Right lobe of liver (tissue), 6 donors: Measurements from ENCODE around the gene RTN4. TPM values are rescaled to one million over a fixed set of nuclear protein-coding genes. Genes with fewer than 3 reads are reported as not detected.

Experiments used
- ATAC-seq, 4 donors: fragments of 200-7000 bp; cut with Tn5 transposase; one replicate each; pipeline ENCODE4 v1.9.1; 2020; ENCODE audit warnings: mild to moderate bottlenecking in 4 of 4, moderate library complexity in 4 of 4
- DNase-seq, 3 donors: peaks; one replicate each; pipeline ENCODE4 v3.0.0-alpha.2; 2020
- H3K27ac ChIP-seq, 3 donors: fragments of 200-600 bp; one replicate each; pipeline ENCODE4 v1.8.0; 2022
- H3K27me3 ChIP-seq, 2 donors: fragments of 200-600 bp; one replicate each; pipeline ENCODE4 v1.8.0; 2022
- H3K36me3 ChIP-seq, 4 donors: fragments of 200-600 bp; sonication (generic) in 1 of 4; one replicate each; pipeline versions ENCODE4 v1.5.1 to v1.8.0; 2017 to 2022; ENCODE audit warnings: control low read depth in 1 of 4
- H3K4me1 ChIP-seq, 4 donors: fragments of 200-600 bp; sonication (generic) in 1 of 4; one replicate each; pipeline versions ENCODE4 v1.5.1 to v1.8.0; 2017 to 2022; ENCODE audit warnings: control low read depth in 1 of 4
- H3K4me3 ChIP-seq, 3 donors: fragments of 200-600 bp; one replicate each; pipeline ENCODE4 v1.8.0; 2022
- H3K9me3 ChIP-seq, 4 donors: fragments of 200-600 bp; sonication (generic) in 1 of 4; one replicate each; pipeline versions ENCODE4 v1.5.1 to v1.8.0; 2017 to 2022; ENCODE audit warnings: control low read depth in 1 of 4
- CTCF ChIP-seq, 4 donors: fragments of 200-600 bp in 3 of 4; fragments of 450-650 bp in 1 of 4; IDR thresholded peaks; one replicate each; pipeline versions ENCODE4 v1.5.1 to v1.8.0; 2016 to 2022; ENCODE audit warnings: antibody characterized with exemption in 4 of 4, mild to moderate bottlenecking in 2 of 4
- POLR2A ChIP-seq: fragments of 450-650 bp; IDR thresholded peaks from one replicate; pipeline ENCODE4 v1.6.1; 2017; ENCODE audit warnings: antibody characterized with exemption, mild to moderate bottlenecking
- WGBS: methylation state at CpG from one replicate; pipeline ENCODE4 v1.1.6; 2018; ENCODE audit warnings: low coverage, low lambda C conversion rate; ENCODE audit not compliant: insufficient coverage; ENCODE audit errors: missing lambda C conversion rate; 5-methylcytosine and 5-hydroxymethylcytosine counted together
- intact Hi-C, 2 donors: fragments of 100-400 bp; cut with DNase I; formaldehyde crosslinking; loops; one replicate each; pipeline versions ENCODE4 v1.11.2 to v1.14.1; 2022
- total RNA-seq, 6 experiments: library from RNA; depleted of rRNA in 2 of 6; stranded (reverse); fragments of >200 nt in 2 of 6; fragmentation: NEBNext Ultra II Directional in 3 of 6; extraction: Animal tissue kit (Norgen Biotek cat#: 25700) in 3 of 6; gene quantifications; one replicate each; pipeline versions ENCODE4 v1.1.0 to v1.2.4, GENCODE V29; 2016 to 2023
- donor health status: DM: no; HTN: yes; CAD: no.
- donor health status: DM: no; HTN: no; CAD: no.
- donor health status: DM: no; HTN: no; CAD: no.
- donor health status: DM: no; HTN: yes; CAD: no.
- donor health status: DM: no; HTN: yes; CAD: no.

Gene RTN4
- total RNA-seq, 6 experiments from 2014 or later: 126 to 195 (median 177) TPM

GRCh38 chr2:55085113-55086040 lies 35.1 kb upstream of the RTN4 start:
- DNase-seq (no peak), ATAC-seq (no peak)
- Histone ChIP-seq H3K9me3 (no peaks in the 10 kb centered on the region), H3K36me3 (no peaks in the 10 kb centered on the region), H3K4me3 (no peak overlapping the region), H3K4me1 (no peaks in the 10 kb centered on the region), H3K27ac (no peak overlapping the region), H3K27me3 (no peaks in the 10 kb centered on the region)
- intact Hi-C loops: no loop called here
- TF ChIP-seq CTCF (IDR thresholded peaks at IDR 0.05) (no peak), POLR2A (no peak)
- WGBS: 78% methylated on average over 5 of the region's 5 CpGs

- 86% methylated on average over 2 of the region's 3 CpGs for WGBS
- intact Hi-C loops: no loop called here
- no peak for ATAC-seq
- no peak overlapping the region for H3K27ac ChIP-seq
- TF ChIP-seq CTCF (IDR thresholded peaks at IDR 0.05) (no peak), POLR2A (no peak)
- no peaks in the 10 kb centered on the region for H3K9me3 ChIP-seq
- no peak overlapping the region for H3K4me3 ChIP-seq
- no peak for DNase-seq
- H3K36me3 ChIP-seq: no peaks in the 10 kb centered on the region
- no peaks in the 10 kb centered on the region for H3K27me3 ChIP-seq
- no peaks in the 10 kb centered on the region for H3K4me1 ChIP-seq
Observed at GRCh38 chr2:55084641-55085040, 34.4 kb upstream of the RTN4 start.

DNA sequence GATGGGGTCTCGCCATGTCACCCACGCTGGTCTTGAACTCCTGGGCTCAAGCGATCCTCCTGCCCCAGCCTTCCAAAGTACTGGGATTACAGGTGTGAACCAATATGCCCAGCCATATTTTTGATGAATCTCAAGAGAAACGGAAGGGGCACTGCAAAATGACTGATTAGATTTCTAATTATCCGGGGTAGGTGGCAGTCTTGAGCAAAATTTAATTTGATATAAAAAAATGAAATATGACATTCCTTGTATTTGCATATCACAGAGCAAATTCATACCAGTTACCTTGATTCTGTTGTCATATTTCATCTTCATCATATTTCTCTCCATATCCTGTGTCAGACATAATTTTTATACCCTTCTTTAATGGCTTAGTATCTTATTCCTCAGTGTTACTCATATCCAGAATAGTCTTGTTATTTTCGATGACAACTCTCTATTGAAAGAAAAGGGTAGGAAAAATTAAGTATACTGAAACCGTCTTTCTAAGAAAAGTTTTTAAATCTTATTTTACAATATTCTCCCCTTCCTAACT lies 30.0 kb upstream of the RTN4 start:
- no peak for DNase-seq
- ATAC-seq: no peak
- Histone ChIP-seq H3K9me3 (no peaks in the 10 kb centered on the region), H3K4me3 (no peak overlapping the region), H3K4me1 (no peaks in the 10 kb centered on the region), H3K27ac (no peak overlapping the region), H3K36me3 (no peaks in the 10 kb centered on the region), H3K27me3 (no peaks in the 10 kb centered on the region)
- no peak for TF ChIP-seq CTCF (IDR thresholded peaks at IDR 0.05)
- TF ChIP-seq POLR2A: no peak
- intact Hi-C loops: no loop called here
- 81% methylated on average over 7 of the region's 7 CpGs for WGBS

DNA sequence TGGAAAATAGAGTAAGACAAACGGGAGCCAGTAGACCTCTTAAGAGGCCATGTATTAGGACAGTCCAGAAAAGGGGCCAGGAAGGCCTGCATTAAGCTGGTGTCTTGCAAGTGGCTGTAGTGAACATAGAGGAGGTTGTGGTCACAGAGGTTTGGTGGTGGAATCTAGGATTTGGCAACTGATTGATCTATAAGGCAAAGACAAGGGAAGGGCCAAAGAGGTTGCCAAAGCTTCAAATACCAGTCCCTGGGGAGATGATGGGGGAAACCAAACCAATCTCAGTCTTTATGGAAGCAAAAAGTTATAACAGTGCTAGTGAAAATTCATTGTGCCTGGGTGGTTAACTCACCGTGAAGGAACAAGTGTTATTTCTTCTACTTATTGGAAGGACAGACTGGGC lies 28.7 kb upstream of the RTN4 start:
- intact Hi-C loops: no loop called here
- 56% methylated on average over 2 of the region's 2 CpGs for WGBS
- H3K27ac ChIP-seq: no peak overlapping the region

More for the DNA sequence above, 28.7 kb upstream of the RTN4 start:
- no peaks in the 10 kb centered on the region for H3K4me1 ChIP-seq
- no peak overlapping the region for H3K4me3 ChIP-seq
- H3K9me3 ChIP-seq: no peaks in the 10 kb centered on the region
- no peaks in the 10 kb centered on the region for H3K36me3 ChIP-seq
- no peak for DNase-seq
- no peak for ATAC-seq
- no peaks in the 10 kb centered on the region for H3K27me3 ChIP-seq
- TF ChIP-seq POLR2A (no peak), CTCF (IDR thresholded peaks at IDR 0.05) (no peak)
